HG03064 (cell line): Measurements from ENCODE around the gene SNAPC1.
"Not testable (repeated sequence)": the region's sequence is repeated elsewhere in the genome, so short reads cannot be mapped to it uniquely, and the experiment has no call there.

Experiments used
- ATAC-seq: cut with Tn5 transposase; IDR thresholded peaks from one replicate; pipeline ENCODE4 v1.9.1; 2021; ENCODE audit warnings: low read depth; ENCODE audit not compliant: unreplicated experiment

Gene SNAPC1

GRCh38 chr14:61761959-61762786 is at the start of gene SNAPC1:
TSS of gene SNAPC1 (plus strand) at chr14:61762420. CDS start at chr14:61762461, 41 bp downstream.
- ATAC-seq: peak; percentile 95

GRCh38 chr14:61713724-61714437 is 48.3 kb upstream of the SNAPC1 start:
- no peak for ATAC-seq

GRCh38 chr14:61716956-61717355 is 45.3 kb upstream of the SNAPC1 start:
- no peak for ATAC-seq

GRCh38 chr14:61718039-61718438 is 44.2 kb upstream of the SNAPC1 start:
- ATAC-seq: no peak

GRCh38 chr14:61719344-61720293 is 42.6 kb upstream of the SNAPC1 start:
- ATAC-seq: no peak

- ATAC-seq: no peak
Observed at GRCh38 chr14:61720294-61720661, 41.9 kb upstream of the SNAPC1 start.

GRCh38 chr14:61720741-61721140 is 41.5 kb upstream of the SNAPC1 start:
- no peak for ATAC-seq

GRCh38 chr14:61724133-61724532 is 38.1 kb upstream of the SNAPC1 start:
- ATAC-seq: no peak

GRCh38 chr14:61726778-61727658 is 35.2 kb upstream of the SNAPC1 start:
- ATAC-seq: no peak

GRCh38 chr14:61730756-61731373 is 31.4 kb upstream of the SNAPC1 start:
- no peak for ATAC-seq

- no peak for ATAC-seq
Observed at GRCh38 chr14:61733972-61734371, 28.2 kb upstream of the SNAPC1 start.

GRCh38 chr14:61736751-61737150 is 25.5 kb upstream of the SNAPC1 start:
- ATAC-seq: no peak

GRCh38 chr14:61737915-61738314 is 24.3 kb upstream of the SNAPC1 start:
- no peak for ATAC-seq

GRCh38 chr14:61739133-61739532 is 23.1 kb upstream of the SNAPC1 start:
- no peak for ATAC-seq

GRCh38 chr14:61742371-61742770 is 19.8 kb upstream of the SNAPC1 start:
- no peak for ATAC-seq

- ATAC-seq: no peak
Observed at GRCh38 chr14:61744238-61744637, 18.0 kb upstream of the SNAPC1 start.

GRCh38 chr14:61746346-61746745 is 15.9 kb upstream of the SNAPC1 start:
- not testable (repeated sequence) for ATAC-seq

GRCh38 chr14:61746881-61747280 is 15.3 kb upstream of the SNAPC1 start:
- no peak for ATAC-seq

GRCh38 chr14:61747342-61747741 is 14.9 kb upstream of the SNAPC1 start:
- ATAC-seq: no peak
